Measurements from ENCODE around the gene PDIA5.

- TF ChIP-seq REST (IDR thresholded peaks at IDR 0.05; ENCODE audit: insufficient replicate concordance, low read depth) (no peak), CTCF (IDR thresholded peaks at IDR 0.05; ENCODE audit: insufficient read depth, low read length) (no peak), POLR2AphosphoS5 (IDR thresholded peaks at IDR 0.05; ENCODE audit: low read depth) (no peak), GABPA (IDR thresholded peaks at IDR 0.05; ENCODE audit: low read depth) (no peak), SPI1 (IDR thresholded peaks at IDR 0.05; ENCODE audit: borderline replicate concordance, low read depth) (no peak)
Observed at GRCh38 chr3:123150449-123151215, 83.8 kb downstream of the PDIA5 start.
